HG03432 (cell line): ENCODE measurements around the gene CCDC18.
A peak's percentile ranks its signal among the peaks of the same experiment; 100 is the strongest.
"Not testable (repeated sequence)": the region's sequence is repeated elsewhere in the genome, so short reads cannot be mapped to it uniquely, and the experiment has no call there.

Experiments
- ATAC-seq: cut with Tn5 transposase; IDR thresholded peaks from one replicate; pipeline ENCODE4 v1.9.1; 2021; ENCODE audit warnings: mild to moderate bottlenecking, moderate library complexity; ENCODE audit not compliant: unreplicated experiment

Gene CCDC18

GRCh38 chr1:93170141-93170678 lies 10.3 kb upstream of the CCDC18 start:
- not testable (repeated sequence) for ATAC-seq

GRCh38 chr1:93171549-93172034 lies 8.9 kb upstream of the CCDC18 start:
- no peak for ATAC-seq

- ATAC-seq: no peak
These were observed 7.7 kb upstream of the CCDC18 start for GRCh38 chr1:93172778-93173177.

DNA sequence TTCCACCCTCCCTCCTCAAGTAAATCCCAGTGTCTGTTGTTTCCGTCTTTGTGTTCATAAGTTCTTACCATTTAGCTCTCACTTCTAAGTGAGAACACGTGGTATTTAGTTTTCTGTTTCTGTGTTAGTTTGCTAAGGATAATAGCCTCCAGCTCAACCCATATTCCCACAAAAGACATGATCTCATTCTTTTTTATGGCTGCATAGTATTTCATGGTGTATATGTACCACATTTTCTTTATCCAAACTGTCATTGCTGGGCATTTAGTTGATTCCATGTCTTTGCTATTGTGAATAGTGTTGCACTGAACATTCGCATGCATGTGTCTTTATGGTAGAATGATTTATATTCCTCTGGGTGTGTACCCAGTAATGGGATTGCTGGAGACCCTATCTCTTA lies 5.9 kb upstream of the CCDC18 start:
- not testable (repeated sequence) for ATAC-seq

DNA sequence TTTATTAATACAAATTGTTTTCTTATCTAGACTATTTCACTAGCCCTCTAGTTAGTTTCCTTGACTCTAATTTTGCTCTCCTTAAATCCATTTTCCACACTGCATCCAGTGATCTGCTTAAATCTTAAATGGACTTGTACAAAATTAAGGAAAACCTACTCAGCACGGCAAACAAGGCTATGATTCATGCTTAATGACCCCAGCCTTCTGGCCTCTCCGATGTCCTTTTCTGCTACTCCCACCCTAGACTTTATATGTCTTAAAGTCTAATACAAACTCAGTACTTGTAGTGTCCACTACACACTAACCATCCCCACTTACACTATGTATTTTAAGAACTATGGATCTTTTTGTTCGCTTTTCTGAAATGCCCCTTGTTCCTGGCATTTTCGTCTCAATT lies 2.5 kb upstream of the CCDC18 start:
- no peak for ATAC-seq

- no peak for ATAC-seq
These were observed 2.1 kb upstream of the CCDC18 start for GRCh38 chr1:93178418-93178817.

DNA sequence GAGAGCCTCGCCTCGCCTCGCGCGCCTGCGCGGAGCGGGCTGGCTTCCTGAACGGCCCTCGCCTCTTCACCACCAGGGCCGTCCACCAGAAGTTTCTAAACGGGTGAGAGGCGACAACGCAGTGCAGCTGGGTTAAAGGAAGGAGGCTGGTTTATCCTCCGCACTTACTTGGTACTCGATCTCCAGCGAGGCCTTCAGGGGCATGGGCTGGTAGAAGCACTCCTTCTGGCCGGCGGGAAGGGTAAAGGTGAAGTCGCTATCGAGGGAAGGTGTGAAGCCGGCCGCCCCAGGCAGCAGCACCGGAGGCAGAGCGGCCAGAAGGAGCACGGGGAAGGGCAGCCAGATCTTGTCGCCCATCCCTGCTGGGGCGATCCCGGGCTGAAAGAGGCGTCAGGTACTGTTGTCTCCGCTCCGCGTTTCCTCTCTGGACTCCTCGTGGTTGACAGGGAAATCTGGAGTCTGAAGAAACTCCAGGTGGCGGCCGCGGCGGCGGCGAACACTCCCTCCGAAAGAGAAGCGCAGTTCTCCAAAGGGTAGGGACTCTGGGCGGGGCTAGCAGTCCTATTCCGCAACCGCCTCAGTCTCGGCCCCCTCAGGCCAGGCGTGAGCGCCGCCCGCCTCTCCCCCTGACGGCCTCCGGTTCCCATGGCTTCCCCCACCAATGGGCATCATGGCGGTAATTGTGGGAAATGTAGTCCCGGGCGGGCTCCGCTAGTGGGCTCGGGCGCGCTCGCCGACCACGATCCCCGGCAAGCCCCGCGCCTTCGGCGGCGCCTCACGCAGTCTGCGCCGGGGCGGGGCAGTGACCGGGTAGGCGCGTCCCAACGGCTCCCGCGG lies 420 bp upstream of the CCDC18 start, which contains the start of gene TMED5:
TSS of gene TMED5 (minus strand) at position 528 of the 837 bp plus-strand sequence. CDS start at position 357, 171 bp downstream.
- peak; percentile 84 for ATAC-seq

DNA sequence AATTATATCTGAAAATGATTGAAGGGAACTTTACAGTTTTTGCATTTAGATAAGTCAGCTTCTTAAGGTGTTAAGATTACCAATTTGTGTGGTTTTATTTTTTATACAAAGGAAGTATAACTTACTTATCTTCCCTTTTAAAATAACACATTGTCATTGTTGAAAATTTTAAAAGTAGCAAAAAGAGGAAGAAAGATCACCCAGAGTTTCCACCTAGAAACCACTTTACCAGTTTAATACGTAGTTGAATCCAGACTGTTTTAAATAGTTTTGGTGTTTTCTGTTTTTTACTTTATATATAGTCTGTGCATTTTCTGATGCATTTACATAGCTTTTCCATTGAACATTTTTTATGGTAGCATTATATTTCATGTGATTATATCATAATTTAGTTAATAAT lies 6.1 kb downstream of the CCDC18 start:
- no peak for ATAC-seq

GRCh38 chr1:93190432-93190831 lies 9.9 kb downstream of the CCDC18 start:
- ATAC-seq: no peak

DNA sequence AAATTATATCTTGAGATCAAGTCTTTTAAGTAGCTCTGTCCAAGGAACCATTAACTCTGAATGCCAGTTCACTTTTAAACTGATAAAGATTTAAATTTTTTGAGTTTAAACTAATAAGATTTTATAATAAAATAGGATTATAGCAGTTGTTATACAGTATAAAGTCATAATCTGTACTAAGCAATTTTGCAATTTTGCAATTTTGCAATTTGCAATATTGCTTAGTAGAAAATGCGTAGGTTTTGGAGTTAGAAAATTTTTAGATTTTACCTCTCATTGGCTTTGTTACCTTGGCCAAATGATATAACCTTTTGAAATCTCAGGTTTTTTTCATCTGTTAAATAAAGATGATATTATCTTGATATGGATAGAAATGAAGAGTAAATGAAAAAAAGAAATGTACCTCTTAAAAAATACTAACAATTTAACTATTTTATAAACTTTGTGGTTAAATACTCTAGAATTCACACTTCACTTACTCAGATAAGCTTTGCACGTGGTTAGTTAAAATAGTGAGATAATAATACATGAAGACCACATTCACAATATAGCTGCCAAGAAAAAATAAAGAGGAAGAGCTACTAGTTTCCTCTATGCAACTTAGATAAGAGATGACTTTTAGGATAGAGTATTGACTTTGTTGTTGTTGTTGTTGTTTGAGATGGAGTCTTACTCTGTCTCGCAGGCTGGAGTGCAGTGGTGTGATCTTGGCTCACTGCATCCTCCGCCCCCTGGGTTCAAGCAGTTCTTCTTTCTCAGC lies 13.9 kb downstream of the CCDC18 start:
- ATAC-seq: no peak

DNA sequence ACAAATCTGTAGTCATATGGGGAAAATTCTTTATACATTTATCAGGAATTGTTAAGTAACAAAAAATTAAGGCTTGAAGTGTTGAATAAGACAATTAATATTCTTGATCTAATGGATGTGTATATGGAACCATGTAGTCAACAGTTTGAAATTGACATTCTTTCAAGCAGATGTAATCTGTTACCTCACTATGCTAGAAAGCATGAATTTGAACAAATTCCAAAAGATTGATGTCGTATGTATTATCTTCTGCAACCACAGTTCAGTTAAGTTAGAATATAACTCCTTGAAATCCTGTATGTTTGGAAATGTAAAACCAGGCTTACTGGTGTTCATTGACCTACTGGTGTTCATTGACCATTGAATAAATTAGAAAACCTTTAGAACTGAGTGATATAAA lies 16.1 kb downstream of the CCDC18 start:
- no peak for ATAC-seq

- ATAC-seq: no peak
These were observed 18.6 kb downstream of the CCDC18 start for GRCh38 chr1:93199150-93199549.

DNA sequence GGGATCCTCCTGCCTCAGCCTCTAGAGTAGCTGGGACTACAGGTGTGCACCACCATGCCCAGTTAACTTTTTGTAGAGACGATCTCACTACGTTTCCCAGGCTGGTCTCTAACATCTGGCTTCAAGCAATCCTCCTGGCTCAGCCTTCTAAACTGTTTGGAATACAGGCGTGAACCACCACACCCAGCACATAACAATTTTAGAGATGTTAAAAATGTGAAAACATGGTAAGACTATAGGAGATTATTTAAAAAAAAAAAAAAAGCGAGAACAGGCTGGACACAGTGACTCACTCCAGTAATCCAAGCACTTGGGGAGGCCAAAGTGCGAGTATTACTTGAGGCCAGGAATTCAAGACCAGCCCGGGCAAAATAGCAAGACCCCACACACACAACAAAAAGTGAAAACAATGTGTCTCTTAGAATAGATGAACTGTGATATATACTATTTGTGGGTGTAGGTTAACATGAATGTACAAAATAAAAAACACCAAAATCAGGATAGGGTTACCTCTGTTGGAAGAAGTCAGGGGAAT lies 19.6 kb downstream of the CCDC18 start:
- no peak for ATAC-seq

GRCh38 chr1:93200714-93201113 lies 20.2 kb downstream of the CCDC18 start:
- ATAC-seq: no peak

DNA sequence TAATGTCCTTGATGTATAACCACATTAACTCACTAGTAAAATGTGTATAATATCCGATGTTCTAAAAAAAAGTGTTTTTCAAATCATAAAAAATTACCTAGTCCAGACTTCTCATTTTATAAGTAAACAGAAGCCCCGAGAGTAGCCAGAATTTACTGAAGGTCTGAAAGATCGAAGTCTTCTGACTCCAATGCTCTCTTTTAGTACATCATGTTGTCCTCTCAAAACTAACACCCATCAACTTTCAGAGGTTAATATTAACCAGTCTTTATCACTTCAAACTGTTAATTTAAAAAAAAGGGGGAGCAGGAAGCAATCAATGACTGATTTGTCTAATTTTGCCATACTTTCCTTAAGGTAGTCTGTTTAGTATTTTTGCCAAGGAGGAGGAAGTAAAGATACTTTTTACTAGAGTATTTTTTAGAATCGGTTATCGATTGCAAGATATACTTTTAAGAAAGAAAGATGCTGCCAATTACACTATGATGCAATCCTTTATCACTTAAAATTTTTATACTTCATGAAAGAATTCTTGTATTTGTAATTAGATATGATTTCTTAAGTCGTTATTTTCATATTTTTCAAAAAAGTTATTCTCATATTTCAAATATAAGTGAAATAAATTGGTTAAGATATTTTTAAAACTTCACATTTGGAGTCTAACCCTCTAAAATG lies 25.5 kb downstream of the CCDC18 start:
- no peak for ATAC-seq

- no peak for ATAC-seq
These were observed 26.0 kb downstream of the CCDC18 start for GRCh38 chr1:93206567-93206954.

DNA sequence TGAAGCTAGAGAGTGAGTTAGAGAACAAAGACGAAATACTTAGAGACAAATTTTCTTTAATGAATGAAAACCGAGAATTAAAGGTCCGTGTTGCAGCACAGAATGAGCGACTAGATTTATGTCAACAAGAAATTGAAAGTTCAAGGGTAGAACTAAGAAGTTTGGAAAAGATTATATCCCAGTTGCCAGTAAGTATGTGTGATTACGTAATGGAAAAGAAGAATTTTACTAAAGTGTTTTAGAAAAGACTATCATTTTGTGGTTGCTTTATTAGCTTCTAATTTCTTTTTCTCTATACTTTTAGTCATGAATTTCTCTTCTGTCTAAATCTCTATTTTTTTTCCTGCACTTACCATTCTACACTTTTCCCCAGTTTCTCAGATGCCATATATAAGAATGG lies 26.7 kb downstream of the CCDC18 start:
- ATAC-seq: no peak

GRCh38 chr1:93215322-93215721 lies 34.8 kb downstream of the CCDC18 start:
- ATAC-seq: no peak

- ATAC-seq: no peak
These were observed 38.9 kb downstream of the CCDC18 start for GRCh38 chr1:93219443-93219842.

GRCh38 chr1:93220716-93221115 lies 40.2 kb downstream of the CCDC18 start:
- ATAC-seq: not testable (repeated sequence)

DNA sequence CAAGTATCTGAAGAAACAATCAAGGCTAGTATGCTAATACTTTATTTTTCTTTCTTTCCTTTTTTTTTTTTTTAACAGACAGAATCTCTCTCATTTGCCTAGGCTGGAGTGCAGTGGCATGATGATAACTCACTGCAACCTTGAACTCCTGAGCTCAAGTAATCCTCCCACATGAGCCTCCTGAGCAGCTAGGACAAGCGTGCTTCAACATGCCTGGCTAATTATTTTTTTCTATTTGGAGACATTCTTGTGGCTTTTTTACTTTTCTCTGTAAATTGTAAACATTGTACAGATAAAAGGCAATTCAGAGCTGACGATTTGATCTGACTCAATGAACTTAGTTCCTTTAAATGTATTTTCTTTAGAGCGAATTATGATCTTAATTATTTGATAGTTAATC lies 41.4 kb downstream of the CCDC18 start:
- no peak for ATAC-seq
